Activated CD4-positive, CD25-positive, alpha-beta regulatory T cell treated with anti-CD3 and anti-CD28 coated beads, Interleukin-2, amount 50 U/mL, for 16 hours (primary cell): ENCODE results near the gene DDN.

Source experiments
- DNase-seq: peaks from one replicate; pipeline ENCODE4 v3.0.0-alpha.2; 2020; ENCODE audit warnings: low read depth, low spot score

The DDN gene

GRCh38 chr12:49013428-49013827 lies 14.3 kb upstream of the DDN start:
- DNase-seq: no peak

- no peak for DNase-seq
These were observed 13.6 kb upstream of the DDN start for GRCh38 chr12:49012739-49013138.

GRCh38 chr12:49010092-49010668 lies 11.0 kb upstream of the DDN start:
- DNase-seq: no peak

GRCh38 chr12:49008943-49009342 lies 9.8 kb upstream of the DDN start:
- no peak for DNase-seq

GRCh38 chr12:49000346-49000745 lies 1.2 kb upstream of the DDN start:
- no peak for DNase-seq

GRCh38 chr12:48998497-48999353 lies 450 bp downstream of the DDN start:
- DNase-seq: no peak

GRCh38 chr12:48997719-48998496 lies 1.3 kb downstream of the DDN start:
- DNase-seq: no peak

- peak; percentile 30 for DNase-seq
These were observed 2.1 kb downstream of the DDN start for GRCh38 chr12:48996794-48997718.

GRCh38 chr12:48995086-48995879 lies 3.9 kb downstream of the DDN start:
- no peak for DNase-seq

GRCh38 chr12:48994224-48995085 lies 4.7 kb downstream of the DDN start:
- no peak for DNase-seq

- DNase-seq: no peak
These were observed 5.4 kb downstream of the DDN start for GRCh38 chr12:48993787-48994186.

- DNase-seq: no peak
These were observed 7.7 kb downstream of the DDN start for GRCh38 chr12:48991247-48992050.

- DNase-seq: no peak
These were observed 8.6 kb downstream of the DDN start for GRCh38 chr12:48990552-48990951.

GRCh38 chr12:48988030-48988649 lies 11.0 kb downstream of the DDN start:
- peak; percentile 49 for DNase-seq

GRCh38 chr12:48986720-48987291 lies 12.4 kb downstream of the DDN start:
- DNase-seq: no peak

- DNase-seq: no peak
These were observed 13.3 kb downstream of the DDN start for GRCh38 chr12:48985901-48986300.

GRCh38 chr12:48985475-48985897 lies 13.7 kb downstream of the DDN start:
- no peak for DNase-seq
